Liver (tissue), 3 donors: Measurements from ENCODE around the gene LMF1.

ENCODE experiments used
- CTCF ChIP-seq: fragments of 150-350 bp; IDR thresholded peaks from 2 replicates; pipeline ENCODE4 v1.5.1; 2017; ENCODE audit warnings: improper control_type of control experiment, low read depth, low read length; ENCODE audit not compliant: missing input control
- FOXA1 ChIP-seq: IDR thresholded peaks from 2 replicates; pipeline ENCODE4 v1.6.1; 2016; ENCODE audit warnings: antibody characterized with exemption
- HNF4A ChIP-seq, 2 donors: conservative IDR thresholded peaks; 2 replicates each; pipeline ENCODE4 v1.6.1; 2016; ENCODE audit warnings: antibody characterized with exemption in 2 of 2, mild to moderate bottlenecking in 2 of 2
- MAX ChIP-seq: IDR thresholded peaks from 2 replicates; pipeline ENCODE4 v1.6.1; 2016; ENCODE audit warnings: antibody characterized with exemption
- RAD21 ChIP-seq, 2 donors: IDR thresholded peaks; 2 replicates each; pipeline ENCODE4 v1.6.1; 2016; ENCODE audit warnings: antibody characterized with exemption in 2 of 2, mild to moderate bottlenecking in 2 of 2
- RXRA ChIP-seq, 2 donors: IDR thresholded peaks; 2 replicates each; pipeline ENCODE4 v1.6.1; 2017 to 2018; ENCODE audit warnings: antibody characterized with exemption in 2 of 2, mild to moderate bottlenecking in 1 of 2
- donor health status: healthy.
- donor health status: healthy.

DNA sequence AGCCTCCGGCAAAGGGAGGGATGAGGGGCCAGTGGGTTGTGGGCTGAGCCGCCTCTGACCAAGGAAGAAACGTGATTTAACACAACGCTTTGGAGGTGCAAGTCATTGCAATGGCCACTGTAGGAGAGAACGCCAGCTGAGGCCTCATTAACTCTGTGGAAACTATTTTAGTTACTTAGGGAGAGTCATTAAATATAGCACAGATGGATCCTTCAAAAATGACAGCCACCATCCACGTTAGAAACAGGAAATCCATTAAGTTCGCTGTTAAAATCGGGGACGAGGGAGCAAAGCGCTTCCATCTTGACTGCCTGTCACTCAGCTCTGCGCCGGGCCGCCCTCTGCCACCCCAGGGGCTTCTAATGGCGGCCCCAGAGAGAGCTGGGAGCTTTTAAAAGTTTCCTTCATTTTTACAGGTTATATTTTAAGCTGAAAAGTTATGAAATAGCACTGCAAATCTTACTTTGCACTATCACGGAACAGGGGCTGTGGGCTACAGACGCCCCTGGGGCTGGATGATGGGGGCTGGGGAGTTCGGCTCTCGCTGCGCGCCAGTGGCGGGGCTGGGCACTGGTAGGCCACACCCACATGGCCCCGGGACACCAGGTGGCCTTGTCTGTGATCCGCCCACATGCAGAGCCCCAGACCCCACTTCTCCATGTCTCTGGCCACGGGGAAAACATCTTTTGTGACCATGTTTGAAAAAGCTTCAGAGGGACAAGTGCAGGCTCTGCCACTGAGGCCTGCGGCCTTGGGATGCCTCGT lies 54.6 kb downstream of the LMF1 start:
- TF ChIP-seq CTCF, result no peak
- TF ChIP-seq FOXA1, result no peak
- TF ChIP-seq MAX, result no peak
- TF ChIP-seq RXRA (IDR thresholded peaks at IDR 0.05), result no peak
- TF ChIP-seq RAD21 (IDR thresholded peaks at IDR 0.05), result no peak
- no peak for TF ChIP-seq HNF4A (conservative IDR thresholded peaks at IDR 0.05)
